NCI-H774 (cell line): ENCODE measurements around the gene SLC11A1.
A peak's percentile ranks its signal among the peaks of the same experiment; 100 is the strongest.

Experiments used
- DNase-seq: peaks from one replicate; lab custom pipeline; 2025; lab: John Stamatoyannopoulos, UW

The SLC11A1 gene

DNA sequence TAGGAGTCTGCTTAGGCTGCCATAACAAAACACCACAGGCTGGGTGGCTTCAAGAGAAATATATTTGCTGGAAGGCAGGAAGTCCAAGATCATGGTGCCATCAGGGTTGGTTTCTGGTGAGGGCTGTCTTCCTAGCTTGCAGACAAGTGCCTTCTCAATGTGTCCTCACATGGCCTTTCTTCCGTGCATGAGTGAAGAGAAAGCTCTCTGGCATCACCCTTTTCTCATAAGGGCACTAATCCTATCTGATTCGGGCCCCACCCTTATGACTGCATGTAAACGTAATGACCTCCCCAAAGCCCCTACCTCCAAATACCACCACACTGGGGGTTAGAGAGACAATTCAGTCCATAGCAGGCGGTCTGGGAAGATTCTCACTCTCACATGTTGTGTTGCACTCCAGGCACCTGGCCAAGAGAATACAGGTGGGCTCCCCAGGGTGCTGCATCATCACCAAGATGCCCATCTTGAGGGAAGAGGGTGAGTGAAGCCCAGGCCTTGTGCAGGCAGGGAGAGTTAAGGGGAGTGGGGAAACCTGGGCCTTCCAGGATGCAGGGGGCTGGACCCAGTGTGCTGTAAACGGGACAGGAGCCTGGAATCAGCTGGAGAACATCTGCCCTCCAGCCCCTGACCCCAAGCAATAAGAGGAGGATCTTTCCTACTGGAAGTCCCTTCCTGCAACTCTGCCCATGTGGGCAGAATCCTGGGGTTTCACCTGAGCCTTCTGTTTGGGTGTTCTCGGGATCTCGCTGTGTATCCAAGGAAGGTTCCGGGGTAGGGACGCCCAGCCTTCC is 15.3 kb upstream of the SLC11A1 start:
- DNase-seq: no peak

- no peak for DNase-seq
Observed at GRCh38 chr2:218367415-218368149, 14.5 kb upstream of the SLC11A1 start.

- no peak for DNase-seq
Observed at GRCh38 chr2:218368150-218368528, 13.9 kb upstream of the SLC11A1 start.

DNA sequence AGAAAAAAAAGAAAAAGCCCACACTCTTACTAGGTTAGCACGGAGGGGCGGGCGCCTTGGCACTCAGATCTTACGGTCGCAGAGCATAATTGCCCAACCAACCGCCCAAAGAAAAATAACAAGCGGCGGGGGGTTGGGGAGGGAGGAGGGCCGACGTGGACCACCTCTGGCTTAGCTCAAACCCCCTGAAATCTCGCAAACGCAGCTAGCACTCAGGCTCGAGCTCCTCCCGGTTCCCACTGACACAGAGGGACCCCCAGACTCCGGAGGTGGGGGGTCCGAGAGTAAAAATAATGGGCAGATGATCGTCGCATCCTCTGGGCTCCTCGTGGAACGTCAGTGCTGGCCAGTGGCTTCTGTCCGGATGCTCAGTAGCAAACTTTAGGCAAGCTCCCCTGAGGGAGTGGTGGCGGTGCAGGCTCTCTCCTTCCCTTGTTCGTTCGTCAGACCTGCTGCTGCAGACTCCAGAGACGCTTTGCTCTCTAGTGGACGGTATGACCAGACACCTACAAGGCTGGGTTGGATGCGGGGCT is 13.4 kb upstream of the SLC11A1 start:
- DNase-seq: peak; percentile 41

DNA sequence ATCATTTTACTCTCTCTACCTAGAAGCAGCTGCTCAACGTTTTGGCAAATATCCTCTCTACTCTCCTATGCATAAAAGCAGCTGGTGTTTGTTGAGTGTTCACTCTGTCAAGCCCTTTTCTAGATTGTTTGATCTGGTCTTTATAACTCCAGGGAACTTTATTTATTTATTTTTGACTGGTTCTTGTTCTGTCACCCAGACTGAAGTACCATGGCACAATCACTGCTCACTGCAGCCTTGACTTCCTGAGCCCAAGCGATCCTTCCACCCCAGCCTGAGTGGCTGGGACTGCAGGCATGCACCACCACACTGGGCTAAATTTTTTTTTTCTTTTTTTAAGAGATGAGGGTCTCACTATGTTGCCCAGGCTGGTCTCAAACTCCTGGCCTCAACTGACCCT is 12.7 kb upstream of the SLC11A1 start:
- DNase-seq: peak; percentile 47

DNA sequence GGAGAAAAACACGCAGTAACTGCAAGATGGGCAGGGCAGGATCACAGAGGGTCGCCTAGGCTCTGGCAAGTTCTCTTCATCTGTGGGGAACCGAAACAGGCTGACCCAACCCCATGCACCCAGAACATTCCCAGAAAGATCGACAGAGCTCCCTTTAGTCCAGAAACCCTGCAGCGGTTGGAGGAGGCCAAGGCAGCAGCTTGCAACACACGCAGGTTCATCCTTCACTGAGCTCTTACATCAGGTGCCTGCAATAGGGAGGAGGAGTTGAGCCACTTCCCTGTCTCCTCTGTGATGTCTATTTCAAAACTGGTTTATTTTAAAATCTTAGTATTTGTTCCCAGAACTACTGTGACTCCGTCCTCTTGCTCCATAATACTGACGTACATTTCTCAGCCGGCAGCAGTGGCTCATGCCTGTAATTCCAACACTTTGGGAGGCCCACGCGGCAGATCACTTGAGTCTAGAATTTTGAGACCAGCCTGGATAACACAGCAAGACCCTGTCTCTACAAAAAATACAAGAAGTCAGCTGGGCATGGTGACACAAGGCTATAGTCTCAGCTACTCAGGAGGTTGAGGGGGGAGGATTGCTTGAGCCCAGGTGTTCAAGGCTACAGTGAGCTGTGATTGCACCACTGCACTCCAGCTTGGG is 11.5 kb upstream of the SLC11A1 start:
- DNase-seq: no peak

DNA sequence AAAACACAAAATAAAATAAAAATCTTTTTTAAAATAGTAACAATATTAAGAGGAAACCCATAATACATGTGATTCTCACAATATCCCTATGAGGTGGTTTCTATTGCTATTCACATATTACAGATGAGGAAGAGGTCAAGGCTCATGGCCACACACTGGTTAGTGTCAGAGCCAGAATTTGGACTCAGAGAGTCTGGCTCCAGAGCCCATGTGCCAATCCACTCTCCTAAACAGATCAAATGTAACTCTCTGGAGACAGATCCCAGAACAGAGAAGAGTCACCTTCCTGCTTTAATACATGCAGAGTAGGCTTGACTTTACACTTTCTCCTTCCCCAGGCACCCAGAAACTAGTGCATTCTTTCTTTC is 10.1 kb upstream of the SLC11A1 start:
- DNase-seq: no peak

DNA sequence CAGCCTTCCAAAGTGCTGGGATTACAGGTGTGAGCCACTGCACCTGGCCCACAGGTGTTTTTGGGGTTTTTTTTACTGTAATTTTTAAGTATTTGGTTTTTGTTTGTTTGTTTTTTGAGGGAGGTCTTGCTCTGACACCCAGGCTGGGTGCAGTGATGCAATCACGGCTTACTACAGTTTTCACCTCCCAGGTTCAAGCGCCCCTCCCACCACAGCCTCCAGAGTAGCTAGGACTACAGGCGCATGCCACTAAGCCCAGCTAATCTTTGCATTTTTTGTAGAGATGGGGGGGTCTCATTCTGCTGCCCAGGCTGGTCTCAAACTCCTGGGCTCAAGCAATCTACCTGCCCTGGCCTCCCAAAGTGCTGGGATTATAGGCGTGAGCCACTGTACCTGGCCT is 7.3 kb upstream of the SLC11A1 start:
- DNase-seq: no peak

GRCh38 chr2:218375212-218375611 is 6.9 kb upstream of the SLC11A1 start:
- DNase-seq: no peak

- no peak for DNase-seq
Observed at GRCh38 chr2:218378053-218378452, 4.0 kb upstream of the SLC11A1 start.

- DNase-seq: no peak
Observed at GRCh38 chr2:218382785-218383184, 712 bp downstream of the SLC11A1 start.

- no peak for DNase-seq
Observed at GRCh38 chr2:218383892-218384519, 1.9 kb downstream of the SLC11A1 start.

DNA sequence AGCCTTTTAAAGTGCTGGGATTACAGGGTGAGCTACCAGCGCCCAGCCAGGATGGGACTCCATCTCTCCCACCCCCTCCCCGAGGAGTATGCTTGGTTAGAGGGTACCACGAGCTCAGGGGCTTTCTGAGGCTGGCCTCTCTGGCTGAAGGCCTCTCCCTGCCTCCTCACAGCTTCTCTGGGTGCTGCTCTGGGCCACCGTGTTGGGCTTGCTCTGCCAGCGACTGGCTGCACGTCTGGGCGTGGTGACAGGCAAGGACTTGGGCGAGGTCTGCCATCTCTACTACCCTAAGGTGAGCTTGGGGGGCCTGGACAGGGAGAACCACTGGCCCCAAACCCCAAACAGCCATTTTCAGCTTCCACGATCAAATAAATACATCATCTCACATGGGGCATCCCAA is 2.9 kb downstream of the SLC11A1 start:
- DNase-seq: no peak

GRCh38 chr2:218386505-218387368 is 4.7 kb downstream of the SLC11A1 start:
- no peak for DNase-seq

DNA sequence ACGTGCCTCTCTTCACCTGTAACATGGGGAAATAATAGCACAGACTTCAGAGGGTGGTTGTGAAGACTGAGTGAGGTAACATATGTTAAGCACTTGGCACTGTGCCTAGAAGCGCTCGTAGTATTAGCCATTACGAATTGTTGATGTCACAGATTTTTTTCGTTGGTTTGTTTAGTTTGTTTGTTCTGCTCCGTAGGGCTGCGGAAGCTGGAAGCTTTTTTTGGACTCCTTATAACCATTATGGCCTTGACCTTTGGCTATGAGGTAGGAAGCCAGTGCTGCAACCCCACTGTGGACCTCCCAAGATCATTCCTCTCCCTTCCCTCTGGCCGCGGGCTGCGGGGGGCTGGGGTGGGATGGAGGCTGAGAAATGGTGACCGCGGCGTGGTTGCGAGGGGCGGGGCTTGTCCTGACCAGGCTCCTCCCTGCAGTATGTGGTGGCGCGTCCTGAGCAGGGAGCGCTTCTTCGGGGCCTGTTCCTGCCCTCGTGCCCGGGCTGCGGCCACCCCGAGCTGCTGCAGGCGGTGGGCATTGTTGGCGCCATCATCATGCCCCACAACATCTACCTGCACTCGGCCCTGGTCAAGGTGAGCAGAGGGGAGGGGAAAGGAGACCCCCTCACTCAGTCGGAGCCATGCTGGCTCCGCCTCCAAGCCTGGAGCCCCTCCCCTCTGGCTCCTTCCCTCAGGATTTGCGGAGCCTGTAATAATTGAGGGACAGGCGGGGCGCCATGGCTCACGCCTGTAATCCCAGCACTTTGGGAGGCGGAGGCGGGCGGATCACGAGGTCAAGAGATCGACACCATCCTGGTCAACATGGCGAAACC is 5.5 kb downstream of the SLC11A1 start:
- DNase-seq: peak; percentile 85

DNA sequence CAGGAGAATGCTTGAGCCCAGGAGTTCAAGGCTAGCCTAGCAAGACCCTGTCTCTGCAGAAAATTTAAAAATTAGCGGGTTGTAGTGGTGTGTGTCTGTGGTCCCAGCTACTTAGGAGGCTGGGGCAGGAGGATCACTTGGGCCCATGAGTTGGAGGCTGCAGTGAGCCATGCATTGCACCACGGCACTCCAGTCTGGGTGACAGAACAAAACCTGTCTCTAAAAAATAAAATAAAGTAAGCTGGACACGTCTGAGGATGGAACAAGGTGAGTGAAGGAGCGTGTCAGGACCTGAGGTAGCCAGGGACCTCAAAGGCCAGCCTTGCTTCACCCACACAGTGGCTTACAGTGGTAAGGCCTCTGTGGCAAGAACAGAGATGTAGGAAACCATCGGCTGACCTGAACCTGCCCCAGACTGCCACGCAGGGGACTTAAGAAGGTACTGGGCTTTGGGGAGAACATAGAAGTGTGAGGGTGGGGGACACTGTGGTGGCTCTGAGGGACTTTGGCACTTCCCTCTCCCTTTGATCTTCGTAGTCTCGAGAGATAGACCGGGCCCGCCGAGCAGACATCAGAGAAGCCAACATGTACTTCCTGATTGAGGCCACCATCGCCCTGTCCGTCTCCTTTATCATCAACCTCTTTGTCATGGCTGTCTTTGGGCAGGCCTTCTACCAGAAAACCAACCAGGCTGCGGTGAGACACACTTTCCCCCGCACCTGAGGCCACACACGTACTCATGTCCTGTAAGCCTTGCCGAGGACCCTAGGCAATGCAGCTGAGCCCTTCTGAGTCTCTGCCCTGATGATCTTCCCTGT is 7.5 kb downstream of the SLC11A1 start:
- no peak for DNase-seq

GRCh38 chr2:218391202-218391601 is 9.1 kb downstream of the SLC11A1 start:
- DNase-seq: no peak

GRCh38 chr2:218392459-218392858 is 10.4 kb downstream of the SLC11A1 start:
- no peak for DNase-seq

DNA sequence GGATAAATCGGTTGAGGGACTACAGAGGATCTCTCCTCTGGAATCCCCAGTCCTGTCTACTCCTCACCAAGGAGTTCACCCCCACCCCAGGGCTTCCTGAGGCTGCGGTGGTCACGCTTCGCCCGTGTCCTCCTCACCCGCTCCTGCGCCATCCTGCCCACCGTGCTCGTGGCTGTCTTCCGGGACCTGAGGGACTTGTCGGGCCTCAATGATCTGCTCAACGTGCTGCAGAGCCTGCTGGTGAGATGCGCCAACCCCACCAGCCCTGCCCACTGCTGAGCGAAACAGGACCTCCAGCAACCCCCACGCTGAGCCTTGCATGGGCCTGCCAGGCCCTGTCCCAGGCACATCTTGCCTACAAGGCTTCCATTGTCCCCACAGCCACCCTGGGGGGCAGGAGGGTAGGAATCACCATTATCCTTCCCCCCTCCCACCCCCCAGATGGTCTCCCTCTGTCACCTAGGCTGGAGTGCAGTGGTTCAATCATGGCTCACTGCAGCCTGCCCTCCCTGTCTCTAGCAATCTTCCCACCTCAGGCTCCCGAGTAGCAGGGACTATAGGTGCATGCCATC is 10.9 kb downstream of the SLC11A1 start:
- no peak for DNase-seq
